Hepatocyte (in vitro differentiated cells): Measurements from ENCODE around the gene ACOX3. TPM values are rescaled to one million over a fixed set of nuclear protein-coding genes. Genes with fewer than 3 reads are reported as not detected.
A peak's percentile ranks its signal among the peaks of the same experiment; 100 is the strongest.

ENCODE experiments used
- DNase-seq: peaks from one replicate; pipeline ENCODE4 v3.0.0-alpha.2; 2016; ENCODE audit warnings: low spot score
- H2AFZ ChIP-seq: fragments of 200-600 bp; sonication (generic); 2 replicates; pipeline ENCODE4 v1.6.0; 2016; ENCODE audit warnings: antibody characterized with exemption, mild to moderate bottlenecking
- H3K27ac ChIP-seq: fragments of 200-600 bp; sonication (generic); 2 replicates; pipeline ENCODE4 v1.5.1; 2016; ENCODE audit warnings: mild to moderate bottlenecking
- H3K27me3 ChIP-seq: fragments of 200-600 bp; sonication (generic); 2 replicates; pipeline ENCODE4 v1.6.1; 2016
- H3K36me3 ChIP-seq: fragments of 200-600 bp; sonication (generic); replicated peaks from 2 replicates; pipeline ENCODE4 v1.5.1; 2016; ENCODE audit warnings: low read depth; ENCODE audit not compliant: insufficient read depth
- H3K4me1 ChIP-seq: fragments of 200-600 bp; sonication (generic); 2 replicates; pipeline ENCODE4 v1.5.1; 2016; ENCODE audit warnings: mild to moderate bottlenecking, moderate library complexity; ENCODE audit not compliant: insufficient read depth
- H3K4me2 ChIP-seq: fragments of 200-600 bp; sonication (generic); 2 replicates; pipeline ENCODE4 v1.6.0; 2016
- H3K4me3 ChIP-seq: fragments of 200-600 bp; sonication (generic); 2 replicates; pipeline ENCODE4 v1.5.1; 2016; ENCODE audit warnings: mild to moderate bottlenecking
- H3K79me2 ChIP-seq: fragments of 200-600 bp; sonication (generic); 2 replicates; pipeline ENCODE4 v1.6.0; 2017; ENCODE audit warnings: mild to moderate bottlenecking
- H3K9me2 ChIP-seq: fragments of 200-600 bp; sonication (generic); replicated peaks from 2 replicates; pipeline ENCODE4 v1.6.0; 2017; ENCODE audit warnings: mild to moderate bottlenecking; ENCODE audit not compliant: insufficient read depth
- H3K9me3 ChIP-seq: fragments of 200-600 bp; sonication (generic); 2 replicates; pipeline ENCODE4 v1.5.1; 2016; ENCODE audit warnings: low read depth, mild to moderate bottlenecking
- H4K20me1 ChIP-seq: fragments of 200-600 bp; sonication (generic); 2 replicates; pipeline ENCODE4 v1.6.0; 2016; ENCODE audit warnings: mild to moderate bottlenecking; ENCODE audit not compliant: insufficient read depth, poor library complexity, severe bottlenecking
- EZH2 ChIP-seq: fragments of 200-600 bp; sonication (generic); IDR thresholded peaks from 2 replicates; pipeline ENCODE4 v1.6.1; 2016; ENCODE audit warnings: antibody characterized with exemption, mild to moderate bottlenecking, borderline replicate concordance
- EZH2phosphoT487 ChIP-seq: fragments of 200-600 bp; sonication (generic); IDR thresholded peaks from one replicate; pipeline ENCODE4 v1.6.1; 2018; ENCODE audit warnings: antibody characterized with exemption, mild to moderate bottlenecking, low read depth, moderate library complexity; ENCODE audit not compliant: unreplicated experiment, severe bottlenecking
- WGBS: methylation state at CpG from one replicate; pipeline ENCODE4 v1.1.6; 2016; ENCODE audit warnings: low lambda C conversion rate; ENCODE audit errors: missing lambda C conversion rate; 5-methylcytosine and 5-hydroxymethylcytosine counted together
- polyA plus RNA-seq: library from polyadenylated mRNA; unstranded; fragments of >200 nt; fragmentation: Nextera tagmentation; extraction: Ambion mirVana; gene quantifications from 2 replicates; pipeline ENCODE4 v1.2.1, GENCODE V29; 2016
- total RNA-seq: library from RNA; depleted of rRNA; stranded (reverse); fragments of >200 nt; gene quantifications from 2 replicates; pipeline ENCODE4 v1.2.3, GENCODE V29; 2014
- TF ChIP-seq, protein P1 (sequence below): fragments of 200-600 bp; sonication (generic); IDR thresholded peaks from 2 replicates; pipeline ENCODE4 v1.5.1; 2016; ENCODE audit warnings: antibody characterized with exemption, mild to moderate bottlenecking; ENCODE audit not compliant: poor library complexity

ACOX3 gene
- total and polyA plus RNA-seq, 2 experiments from 2014 or later = 17.6 to 22.5 TPM

DNA sequence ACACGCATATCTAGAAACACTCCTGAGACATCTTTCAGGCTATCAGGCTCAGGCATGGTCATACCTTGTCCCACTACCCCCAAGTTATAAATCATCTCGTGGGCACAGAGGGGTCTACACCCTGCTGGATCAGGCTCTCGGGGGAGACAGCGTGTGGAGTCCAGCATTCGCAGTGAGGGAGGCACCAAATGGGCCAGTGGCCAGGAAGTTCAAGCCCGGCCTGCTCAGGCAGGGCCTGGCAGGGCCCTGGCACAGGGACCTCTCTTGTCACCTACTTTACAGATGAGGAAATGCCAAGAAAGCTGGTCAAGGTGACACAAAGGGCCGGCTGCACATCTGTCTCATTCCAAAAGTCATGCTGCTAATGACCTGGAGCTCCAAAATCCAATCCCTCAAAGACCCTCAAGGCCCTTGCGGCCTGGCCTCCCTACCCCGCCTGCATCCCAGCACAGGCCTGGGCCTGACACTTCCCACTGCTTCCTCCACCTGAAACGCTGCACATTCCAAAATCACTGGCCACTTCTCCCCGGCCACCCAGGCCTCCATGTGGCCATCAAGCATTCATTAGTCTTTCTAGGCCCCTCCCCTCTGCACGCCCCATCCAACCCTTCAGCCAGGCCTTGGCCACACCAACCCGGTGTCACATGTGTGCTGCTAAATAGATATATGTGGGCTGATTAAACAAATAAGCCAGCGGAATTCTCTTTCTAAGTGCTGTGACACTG lies 35.6 kb downstream of the ACOX3 start:
- Histone ChIP-seq H3K9me3 (no peaks in the 10 kb centered on the region), H3K9me2 (no peaks in the 10 kb centered on the region), H2AFZ (no peak overlapping the region), H3K36me3 (no peaks in the 10 kb centered on the region), H3K27me3 (no peaks in the 10 kb centered on the region), H3K79me2 (no peaks in the 10 kb centered on the region), H3K4me3 (no peak overlapping the region), H4K20me1 (no peaks in the 10 kb centered on the region), H3K4me1 (no peaks in the 10 kb centered on the region), H3K27ac (no peak overlapping the region), H3K4me2 (no peak overlapping the region)
- 92% methylated on average over 14 of the region's 14 CpGs for WGBS
- DNase-seq = no peak
- TF ChIP-seq, protein P1, sequence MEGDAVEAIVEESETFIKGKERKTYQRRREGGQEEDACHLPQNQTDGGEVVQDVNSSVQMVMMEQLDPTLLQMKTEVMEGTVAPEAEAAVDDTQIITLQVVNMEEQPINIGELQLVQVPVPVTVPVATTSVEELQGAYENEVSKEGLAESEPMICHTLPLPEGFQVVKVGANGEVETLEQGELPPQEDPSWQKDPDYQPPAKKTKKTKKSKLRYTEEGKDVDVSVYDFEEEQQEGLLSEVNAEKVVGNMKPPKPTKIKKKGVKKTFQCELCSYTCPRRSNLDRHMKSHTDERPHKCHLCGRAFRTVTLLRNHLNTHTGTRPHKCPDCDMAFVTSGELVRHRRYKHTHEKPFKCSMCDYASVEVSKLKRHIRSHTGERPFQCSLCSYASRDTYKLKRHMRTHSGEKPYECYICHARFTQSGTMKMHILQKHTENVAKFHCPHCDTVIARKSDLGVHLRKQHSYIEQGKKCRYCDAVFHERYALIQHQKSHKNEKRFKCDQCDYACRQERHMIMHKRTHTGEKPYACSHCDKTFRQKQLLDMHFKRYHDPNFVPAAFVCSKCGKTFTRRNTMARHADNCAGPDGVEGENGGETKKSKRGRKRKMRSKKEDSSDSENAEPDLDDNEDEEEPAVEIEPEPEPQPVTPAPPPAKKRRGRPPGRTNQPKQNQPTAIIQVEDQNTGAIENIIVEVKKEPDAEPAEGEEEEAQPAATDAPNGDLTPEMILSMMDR = no peak
- TF ChIP-seq EZH2phosphoT487 (no peak), EZH2 (no peak)

DNA sequence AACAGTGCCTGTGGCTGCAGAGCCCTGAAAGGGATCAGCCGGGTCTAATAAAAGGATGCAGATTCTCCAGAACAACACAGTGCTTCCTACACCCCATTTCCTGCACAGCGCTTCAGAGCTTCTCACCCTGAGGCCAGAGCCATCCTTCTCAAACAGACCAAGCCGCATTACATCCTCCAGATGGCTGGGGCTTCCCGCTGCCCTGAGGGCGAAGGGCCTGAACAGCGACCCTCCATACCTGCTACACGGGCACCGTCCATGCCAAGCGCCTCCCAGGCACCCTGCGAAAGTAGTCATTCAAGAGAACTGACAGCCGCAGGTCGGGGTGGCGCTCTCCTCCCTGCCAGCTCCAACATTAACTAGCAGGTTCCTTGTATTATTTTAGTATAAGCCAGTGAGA lies 36.5 kb downstream of the ACOX3 start:
- H3K4me3 ChIP-seq = no peak overlapping the region
- H3K4me2 ChIP-seq = no peak overlapping the region
- 86% methylated on average over 13 of the region's 13 CpGs for WGBS
- no peak overlapping the region for H2AFZ ChIP-seq
- TF ChIP-seq EZH2 = no peak
- DNase-seq = no peak
- H3K9me2 ChIP-seq = no peaks in the 10 kb centered on the region
- H3K27ac ChIP-seq = no peak overlapping the region
- no peaks in the 10 kb centered on the region for H3K36me3 ChIP-seq
- no peaks in the 10 kb centered on the region for H3K4me1 ChIP-seq
- no peaks in the 10 kb centered on the region for H4K20me1 ChIP-seq
- H3K27me3 ChIP-seq = no peaks in the 10 kb centered on the region
- no peaks in the 10 kb centered on the region for H3K9me3 ChIP-seq
- H3K79me2 ChIP-seq = no peaks in the 10 kb centered on the region

DNA sequence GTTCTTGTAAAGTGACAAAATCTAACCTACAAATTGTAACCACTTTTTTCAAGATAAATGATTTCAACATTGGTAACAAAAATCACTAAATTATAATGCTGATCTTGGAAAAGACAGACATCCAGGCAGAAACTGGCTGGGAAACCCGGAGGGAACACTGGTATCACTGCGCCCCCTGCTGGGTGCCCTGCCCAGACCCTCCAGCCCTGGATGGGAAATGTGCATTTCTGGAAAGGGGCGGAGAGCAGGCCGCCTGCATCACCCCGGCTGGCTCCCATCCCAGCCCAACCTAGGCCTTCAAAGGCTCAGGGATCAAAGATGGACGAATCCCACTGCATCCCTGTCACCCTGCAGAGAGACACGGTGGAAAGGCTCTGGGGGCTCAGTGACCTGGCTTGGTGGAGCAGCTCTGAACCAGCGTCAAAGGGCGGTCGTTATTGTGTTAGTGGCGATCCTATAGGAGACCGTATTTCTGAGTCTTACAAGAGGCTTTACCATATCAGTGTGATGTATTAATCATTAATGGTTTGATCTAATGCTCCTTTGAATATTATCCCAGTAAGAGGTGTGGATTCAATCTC lies 37.3 kb downstream of the ACOX3 start:
- Histone ChIP-seq H3K36me3 (no peaks in the 10 kb centered on the region), H3K79me2 (no peaks in the 10 kb centered on the region), H4K20me1 (no peaks in the 10 kb centered on the region), H3K4me2 (no peak overlapping the region), H3K27me3 (no peaks in the 10 kb centered on the region), H3K9me3 (no peaks in the 10 kb centered on the region), H3K27ac (no peak overlapping the region), H3K4me1 (no peaks in the 10 kb centered on the region), H3K4me3 (no peak overlapping the region), H3K9me2 (no peaks in the 10 kb centered on the region), H2AFZ (no peak overlapping the region)
- peak; percentile 92 for DNase-seq
- TF ChIP-seq EZH2 (no peak), EZH2phosphoT487 (no peak)
- TF ChIP-seq, protein P1 = peak; percentile 97
- whole genome bisulfite sequencing = 46% methylated on average over 12 of the region's 12 CpGs

DNA sequence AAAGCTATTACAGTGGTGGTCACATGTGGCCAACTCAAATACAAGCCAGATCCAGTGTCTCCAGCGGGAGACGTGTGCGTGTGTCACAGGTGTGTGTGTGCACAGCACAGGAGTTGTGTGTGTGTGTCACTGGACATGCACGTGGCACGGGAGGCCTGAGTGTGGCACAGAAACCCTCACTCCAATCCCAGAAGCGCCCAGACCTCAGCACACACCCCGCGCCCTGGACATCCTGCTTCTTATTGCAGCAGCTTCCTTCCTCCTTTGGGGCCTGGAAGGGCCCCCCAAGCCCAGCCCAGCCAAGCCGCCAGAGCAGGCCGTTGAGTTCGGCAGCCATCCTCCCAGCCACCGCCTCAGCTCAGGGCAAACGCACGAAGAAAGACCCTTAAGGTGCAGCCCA lies 37.9 kb downstream of the ACOX3 start:
- no peaks in the 10 kb centered on the region for H3K79me2 ChIP-seq
- DNase-seq = no peak
- H3K27me3 ChIP-seq = no peaks in the 10 kb centered on the region
- H3K9me2 ChIP-seq = no peaks in the 10 kb centered on the region
- H3K4me2 ChIP-seq = no peak overlapping the region
- H3K9me3 ChIP-seq = no peaks in the 10 kb centered on the region
- no peak overlapping the region for H3K27ac ChIP-seq
- H4K20me1 ChIP-seq = no peaks in the 10 kb centered on the region
- H3K4me1 ChIP-seq = no peaks in the 10 kb centered on the region
- no peak overlapping the region for H3K4me3 ChIP-seq
- 82% methylated on average over 14 of the region's 14 CpGs for WGBS
- H2AFZ ChIP-seq = no peak overlapping the region
- TF ChIP-seq EZH2 (no peak), EZH2phosphoT487 (no peak)
- TF ChIP-seq, protein P1 = no peak
- no peaks in the 10 kb centered on the region for H3K36me3 ChIP-seq
